HG03045 (cell line): ENCODE measurements around the gene NR4A1.

Experiments
- ATAC-seq: cut with Tn5 transposase; IDR thresholded peaks from one replicate; pipeline ENCODE4 v1.9.1; 2021; ENCODE audit warnings: mild to moderate bottlenecking, moderate library complexity; ENCODE audit not compliant: unreplicated experiment

Gene NR4A1

DNA sequence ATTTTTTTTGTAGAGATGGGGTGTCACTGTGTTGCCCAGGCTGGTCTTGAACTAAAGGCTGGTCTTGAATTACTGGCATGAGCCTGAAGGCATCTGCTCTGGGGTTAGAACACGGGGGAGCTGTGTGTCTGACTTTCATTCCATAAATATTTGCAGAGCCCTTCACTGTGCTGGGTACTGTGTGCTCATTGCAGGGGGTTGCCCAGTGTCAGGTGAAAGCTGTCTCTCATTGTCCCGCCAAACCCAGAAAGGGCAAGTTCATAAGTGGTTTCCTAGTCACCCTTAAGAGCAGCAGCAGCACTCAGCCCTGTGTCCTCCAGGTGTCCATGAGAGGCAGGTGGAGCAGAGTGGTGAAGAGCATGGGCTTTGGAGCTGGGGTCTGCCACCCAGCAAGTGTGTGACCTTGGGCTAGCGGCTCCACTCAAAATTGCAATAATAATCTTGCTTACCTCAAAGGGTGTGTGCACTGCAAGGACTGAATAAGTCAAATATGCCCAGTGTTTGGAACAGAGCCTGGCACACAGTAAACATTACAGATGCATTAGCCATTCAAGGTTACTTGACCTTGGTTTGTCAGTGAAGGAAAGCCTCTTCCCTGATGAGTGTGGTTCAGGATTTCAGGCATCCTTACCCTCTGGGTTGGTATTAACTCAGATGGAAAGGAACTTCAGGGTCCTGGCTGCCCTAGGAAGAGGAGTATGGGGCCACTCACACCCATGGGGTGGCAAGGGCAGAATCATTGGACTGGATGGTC, 23.9 kb downstream of the NR4A1 start:
- ATAC-seq = no peak

DNA sequence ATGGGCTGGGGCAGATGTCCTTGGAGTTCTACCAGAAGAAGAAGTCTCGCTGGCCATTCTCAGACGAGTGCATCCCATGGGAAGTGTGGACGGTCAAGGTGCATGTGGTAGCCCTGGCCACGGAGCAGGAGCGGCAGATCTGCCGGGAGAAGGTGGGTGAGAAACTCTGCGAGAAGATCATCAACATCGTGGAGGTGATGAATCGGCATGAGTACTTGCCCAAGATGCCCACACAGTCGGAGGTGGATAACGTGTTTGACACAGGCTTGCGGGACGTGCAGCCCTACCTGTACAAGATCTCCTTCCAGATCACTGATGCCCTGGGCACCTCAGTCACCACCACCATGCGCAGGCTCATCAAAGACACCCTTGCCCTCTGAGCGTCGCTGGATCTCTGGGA, 25.6 kb downstream of the NR4A1 start:
- no peak for ATAC-seq

DNA sequence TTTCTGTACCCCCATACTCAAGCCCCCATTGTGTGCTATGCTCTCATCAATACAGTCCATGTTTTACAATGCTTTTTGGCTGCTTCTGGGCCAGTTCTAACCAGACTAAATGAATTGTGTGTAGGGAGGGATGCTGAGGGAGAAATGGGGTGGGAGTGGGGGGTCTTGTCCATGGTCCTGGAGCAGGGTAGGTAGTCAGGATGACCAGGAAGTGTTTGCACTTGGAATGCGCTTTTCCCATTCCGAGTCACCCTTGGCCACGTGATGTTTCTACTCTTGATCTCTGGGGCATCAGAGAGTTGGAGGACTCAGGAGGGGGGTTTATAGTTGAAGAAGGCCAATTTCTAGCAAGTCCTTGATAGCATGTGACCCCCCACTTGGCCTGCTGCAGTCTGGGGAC, 27.0 kb downstream of the NR4A1 start:
- no peak for ATAC-seq

DNA sequence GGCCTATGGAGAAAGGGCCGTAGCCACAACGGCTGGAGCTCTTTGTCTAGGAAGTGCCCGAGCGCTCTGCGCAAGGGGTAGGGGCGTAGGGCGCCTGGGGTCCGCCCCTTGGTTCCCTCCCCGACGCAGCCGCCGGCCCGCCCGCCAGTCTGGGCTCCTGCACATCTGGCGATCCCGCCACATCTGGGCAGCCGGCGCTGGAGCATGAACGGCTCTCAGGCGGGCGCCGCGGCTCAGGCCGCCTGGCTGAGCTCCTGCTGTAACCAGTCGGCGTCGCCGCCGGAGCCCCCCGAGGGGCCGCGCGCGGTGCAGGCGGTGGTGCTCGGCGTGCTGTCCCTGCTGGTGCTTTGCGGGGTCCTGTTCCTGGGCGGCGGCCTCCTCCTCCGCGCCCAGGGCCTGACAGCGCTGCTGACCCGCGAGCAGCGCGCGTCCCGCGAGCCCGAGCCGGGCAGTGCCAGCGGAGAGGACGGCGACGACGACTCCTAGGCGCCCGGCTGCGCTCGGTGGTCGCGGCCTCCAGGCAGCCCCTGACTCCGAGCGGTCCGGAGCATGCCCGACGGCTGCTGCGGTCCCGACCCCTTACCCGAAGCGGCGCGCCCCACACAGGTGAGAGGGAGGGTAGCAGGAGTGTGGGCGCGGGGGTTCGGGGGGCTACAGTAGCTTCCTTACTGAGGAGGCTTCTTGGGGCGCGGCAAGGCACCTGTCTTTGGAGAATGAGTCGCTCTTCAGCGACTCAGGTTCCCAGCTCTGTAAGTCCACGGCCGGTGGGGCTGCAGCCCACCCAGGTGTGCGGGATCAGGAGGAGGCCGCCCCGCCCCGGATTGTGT, 28.5 kb downstream of the NR4A1 start, which contains the start of gene SMIM41:
Gene SMIM41, plus strand, starts transcription at position 129 of the 827 bp plus-strand sequence. Its CDS starts 76 bp downstream, at position 205.
- no peak for ATAC-seq

DNA sequence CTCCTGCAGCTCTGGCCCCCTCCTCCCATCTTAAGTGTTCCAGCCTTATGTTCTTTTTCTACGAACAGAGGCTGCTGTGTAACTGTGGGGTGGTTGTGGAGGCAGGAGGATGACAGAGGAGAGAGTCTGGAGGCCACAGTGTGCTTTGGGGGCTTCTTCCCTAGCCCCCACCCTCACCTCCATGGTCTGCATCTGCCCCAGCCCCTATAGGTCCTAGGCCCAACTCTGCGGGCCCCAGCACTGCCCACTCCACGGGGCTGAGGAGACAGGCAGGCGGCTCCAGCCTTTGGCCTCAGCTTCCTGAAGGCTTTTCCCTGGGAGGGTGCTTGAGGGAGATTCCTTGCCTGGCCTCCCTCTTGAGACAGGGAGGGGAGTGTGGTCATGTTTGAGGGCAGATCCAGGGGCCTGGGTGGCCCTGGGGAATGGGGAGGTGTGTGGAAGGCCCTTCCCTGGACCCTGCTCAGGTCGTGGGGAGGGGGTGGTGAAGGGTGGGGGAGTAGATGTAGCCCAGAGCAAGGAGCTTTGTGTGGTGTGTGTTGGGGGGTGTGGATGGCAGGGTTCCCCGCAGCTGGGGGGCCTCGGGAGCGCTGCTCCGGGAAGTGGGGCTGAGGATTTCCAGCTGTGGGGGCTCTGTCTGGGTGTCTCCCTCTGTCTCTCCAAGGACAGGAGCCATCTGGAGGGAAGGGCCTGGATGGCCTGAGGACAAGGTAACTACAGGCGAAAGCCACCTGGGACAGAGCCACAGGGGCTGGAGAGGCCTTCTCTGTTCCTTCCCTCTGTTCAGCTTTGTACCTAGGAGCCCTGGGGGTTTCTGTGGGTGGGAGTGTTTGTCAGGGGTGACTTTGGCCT, 29.4 kb downstream of the NR4A1 start:
- ATAC-seq = no peak

DNA sequence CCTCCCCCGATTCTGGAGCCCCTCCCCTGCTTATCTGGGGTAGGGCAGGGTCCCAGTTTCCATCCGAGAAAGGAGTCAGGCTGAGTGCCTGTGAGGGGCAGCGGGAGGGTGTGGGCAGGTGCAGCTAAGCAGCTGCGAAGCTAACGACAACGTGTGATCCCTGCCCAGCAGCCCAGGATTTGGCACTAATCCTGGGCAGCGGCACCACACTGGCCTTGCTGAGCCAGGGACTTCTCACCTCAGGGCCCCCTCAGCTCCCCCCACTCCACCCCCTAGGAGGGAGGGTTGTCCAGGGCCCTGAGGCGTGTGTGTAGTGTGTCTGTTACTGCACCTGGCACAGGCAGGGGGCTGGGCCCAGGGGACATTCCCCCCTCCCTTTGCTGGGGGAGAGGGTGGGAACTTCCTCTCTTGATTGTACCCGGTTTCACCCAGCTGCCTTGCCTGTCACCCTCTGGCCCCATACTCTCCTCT, 30.1 kb downstream of the NR4A1 start:
- no peak for ATAC-seq

DNA sequence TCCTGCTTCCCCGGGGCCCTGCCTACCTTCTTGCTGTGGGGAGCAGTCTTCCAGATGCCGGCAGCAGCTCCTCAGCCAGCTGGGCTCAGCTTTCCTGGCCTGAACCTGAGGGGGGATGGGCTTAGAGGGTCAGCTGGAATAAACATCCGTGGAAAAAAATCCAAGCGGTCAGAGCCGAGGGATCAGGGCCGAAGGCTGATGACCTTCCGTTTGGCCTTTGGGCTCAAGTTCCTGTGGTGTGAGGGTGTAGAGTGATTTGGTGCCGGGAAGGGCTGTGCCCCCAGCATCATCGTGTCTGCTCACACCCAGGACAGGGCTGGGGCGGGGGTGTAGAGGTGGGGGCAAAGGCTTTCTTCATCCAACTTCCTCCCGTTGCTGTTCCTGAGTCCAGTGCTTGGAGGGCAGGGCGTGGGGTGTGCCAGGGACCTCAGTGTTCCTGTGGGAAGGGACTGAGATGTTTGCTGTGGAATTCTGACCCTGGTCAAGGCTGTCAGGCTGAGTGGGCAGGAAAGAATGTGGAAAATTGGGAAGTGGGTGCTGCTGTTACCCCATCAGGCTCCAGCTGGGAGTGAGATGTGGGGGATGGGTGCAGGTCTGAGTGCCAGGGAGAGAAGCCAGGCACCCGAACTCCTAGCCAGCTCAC, 30.9 kb downstream of the NR4A1 start:
- ATAC-seq = no peak

DNA sequence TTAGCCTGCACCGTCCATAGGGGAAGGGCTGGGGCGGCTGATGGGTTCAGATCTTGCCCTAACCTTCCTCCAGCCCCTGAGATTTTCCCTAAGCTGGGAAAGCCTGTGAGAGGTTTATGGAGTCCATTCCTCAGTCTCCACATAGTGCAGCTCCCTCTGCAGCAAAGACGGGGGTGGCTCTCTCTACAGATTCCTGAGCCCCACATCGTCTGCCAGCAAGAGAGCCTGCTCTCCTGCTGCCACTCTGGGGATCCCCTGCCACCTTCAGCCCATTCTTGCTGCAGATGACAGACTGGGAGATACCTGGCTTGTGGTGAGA, 31.4 kb downstream of the NR4A1 start:
- ATAC-seq = no peak

DNA sequence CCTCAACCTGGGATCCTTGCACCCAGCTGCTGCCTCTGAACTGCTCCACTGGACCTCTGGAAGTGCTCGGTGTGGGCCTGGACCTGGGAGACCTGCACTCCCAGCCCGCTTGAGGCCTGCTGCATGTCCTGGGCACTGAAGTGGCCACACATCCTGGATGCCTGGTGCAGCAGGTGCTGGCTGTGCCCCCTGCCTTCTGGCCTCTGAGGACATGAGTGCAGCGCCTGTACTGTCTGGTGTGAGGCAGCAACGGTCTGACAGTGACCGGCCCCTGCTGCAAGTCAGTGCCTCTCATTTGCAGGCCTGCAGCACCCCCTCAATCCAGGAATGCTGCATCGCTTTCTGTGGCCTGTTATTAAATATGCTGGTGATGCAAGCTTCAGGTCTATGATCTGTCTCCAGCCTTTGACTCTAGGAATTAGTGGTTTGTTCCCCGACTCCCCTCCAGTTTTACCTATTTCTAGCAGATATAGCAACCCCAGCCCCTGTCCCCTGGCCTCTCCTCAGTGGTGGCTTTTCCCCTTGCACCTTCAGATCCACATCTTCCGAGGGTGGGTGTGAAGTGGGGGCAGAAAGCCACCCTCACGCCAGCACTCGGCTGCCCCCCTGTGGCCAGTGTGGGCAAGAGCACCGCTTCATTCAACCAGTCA, 31.9 kb downstream of the NR4A1 start:
- no peak for ATAC-seq

DNA sequence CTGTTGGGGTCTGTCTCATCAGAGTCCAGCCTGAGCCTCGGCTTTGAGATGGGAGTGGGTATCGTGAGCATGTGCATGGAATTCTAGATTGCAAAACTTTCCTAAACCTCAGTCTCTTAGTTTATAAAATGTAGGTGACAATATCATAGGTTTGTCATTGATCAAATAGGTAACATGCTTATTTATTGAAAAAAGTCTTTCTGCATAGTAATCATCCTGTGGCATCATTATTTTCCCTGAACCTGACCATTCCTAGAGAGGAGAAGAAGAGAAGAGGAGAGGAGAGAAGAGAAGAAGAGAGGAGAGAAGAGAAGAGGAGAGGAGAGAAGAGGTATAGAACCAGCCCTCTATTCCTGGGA, 32.4 kb downstream of the NR4A1 start:
- ATAC-seq = no peak

DNA sequence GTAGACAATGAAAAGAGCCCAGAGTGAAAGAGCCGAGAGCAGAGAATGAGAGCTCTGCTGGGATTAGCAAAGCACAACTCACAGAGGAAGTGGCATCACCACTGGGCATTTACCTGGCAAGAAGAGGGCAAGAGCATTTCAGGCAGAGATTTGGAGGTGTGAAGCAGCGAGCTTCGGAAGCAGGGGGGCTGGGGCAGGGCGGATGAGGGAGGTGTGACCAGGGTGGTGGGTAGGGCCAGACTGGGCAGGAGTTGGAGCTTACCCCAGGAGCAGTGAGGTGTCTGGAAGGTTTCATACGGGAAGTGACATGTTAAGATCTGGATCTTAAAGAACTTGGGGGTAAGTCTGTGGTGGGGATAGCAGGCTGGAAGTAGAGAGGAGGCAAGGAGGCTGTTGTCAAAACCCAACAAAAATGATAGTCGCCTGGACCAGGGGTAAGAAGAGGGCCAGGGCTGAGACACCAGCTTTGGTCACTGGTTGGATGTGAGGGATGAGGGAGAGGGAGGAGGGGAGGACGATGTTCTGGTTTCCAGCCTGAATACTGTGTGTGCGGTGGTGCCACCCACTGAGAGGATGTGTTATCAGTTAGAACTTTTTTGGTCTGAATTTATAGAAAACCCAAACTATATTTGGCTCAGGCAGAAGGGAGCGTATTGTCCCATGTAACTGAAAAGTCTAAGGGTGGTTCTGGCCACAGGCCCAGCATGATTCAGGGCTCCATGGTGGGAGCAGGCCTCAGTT, 33.4 kb downstream of the NR4A1 start:
- no peak for ATAC-seq

DNA sequence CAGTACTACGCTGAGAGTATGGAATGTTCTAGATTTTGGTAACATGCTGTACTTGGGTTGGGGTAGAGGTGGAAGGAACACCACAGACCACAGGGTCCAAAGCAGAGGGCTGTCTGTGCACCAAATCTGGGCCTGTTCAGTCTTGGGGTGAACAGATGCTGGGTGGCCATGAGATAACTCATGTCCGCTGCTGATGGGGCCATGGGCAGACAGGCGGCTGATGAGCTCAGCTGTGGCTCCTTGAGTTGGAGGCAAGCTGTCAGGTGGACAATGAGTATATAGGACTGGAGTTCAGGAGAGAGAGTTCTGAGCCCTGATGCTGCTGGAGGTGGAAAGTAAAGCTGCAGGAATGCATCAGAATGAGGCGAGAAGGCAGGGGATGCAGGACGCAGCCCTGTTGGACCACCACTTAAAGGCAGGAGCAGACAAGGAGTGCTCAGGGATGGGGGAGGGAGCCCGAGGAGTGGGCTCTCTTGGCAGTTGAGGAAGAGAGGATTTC, 34.5 kb downstream of the NR4A1 start:
- no peak for ATAC-seq

DNA sequence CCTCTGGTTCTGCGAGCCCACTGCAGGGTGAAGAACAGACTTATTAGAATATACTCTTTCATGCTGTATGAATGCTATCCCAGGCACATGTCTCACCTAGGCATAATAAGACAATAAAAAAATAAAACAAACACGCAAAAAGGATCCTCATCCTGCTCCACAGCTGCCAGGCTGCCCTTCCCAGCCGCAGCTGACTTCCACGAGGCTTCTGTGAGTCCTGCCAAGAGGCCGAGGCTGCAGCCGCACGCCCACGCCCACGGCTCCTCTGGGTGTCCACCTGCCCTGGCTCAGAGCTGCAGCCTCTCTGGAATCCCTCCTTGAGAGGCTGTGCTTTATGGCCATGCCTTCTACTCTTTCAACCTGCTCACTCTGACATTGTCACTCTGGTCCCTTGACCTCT, 35.1 kb downstream of the NR4A1 start:
- ATAC-seq = no peak

DNA sequence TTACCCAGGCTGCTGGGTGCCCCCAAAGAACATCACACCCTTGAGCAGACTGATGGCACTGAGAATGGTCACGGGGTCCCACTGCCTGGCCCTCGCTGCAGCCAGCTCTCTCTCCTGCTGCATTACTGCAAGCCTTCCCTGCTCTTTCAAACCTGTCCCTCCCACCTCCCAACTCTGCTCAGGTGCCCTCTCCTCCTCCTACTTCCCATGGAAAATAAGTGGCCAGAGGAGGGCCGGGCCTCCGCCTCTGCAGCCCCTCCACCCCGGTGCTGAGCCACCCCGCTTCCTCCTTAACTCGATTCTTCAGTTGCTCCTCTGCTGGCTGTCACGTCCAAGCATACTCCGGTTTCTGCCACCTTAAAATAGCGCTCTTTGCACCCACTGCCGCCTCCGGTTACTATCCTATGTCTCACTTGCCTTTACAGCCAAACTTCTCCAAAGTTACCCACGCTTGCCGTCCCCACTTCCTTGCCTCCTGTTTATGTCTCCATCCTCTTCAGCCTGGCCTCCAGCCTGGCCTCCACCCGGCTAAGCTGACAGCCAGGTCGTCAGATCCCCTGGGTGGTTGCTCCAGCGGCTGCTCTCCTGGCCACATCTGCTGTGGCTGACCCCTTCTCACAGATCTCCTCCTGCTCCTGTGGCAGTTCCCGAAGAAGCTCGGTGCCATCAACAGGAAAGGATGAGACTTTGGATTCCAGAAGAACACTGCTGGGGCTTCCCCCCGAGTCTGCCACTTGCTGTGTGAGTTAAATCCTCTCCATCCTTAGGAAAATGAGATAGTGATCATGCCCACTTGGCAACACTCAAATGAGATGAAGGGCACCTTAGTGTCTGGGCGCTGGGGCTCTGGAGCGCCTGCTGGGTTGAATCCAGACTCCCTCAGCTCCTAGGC, 35.9 kb downstream of the NR4A1 start:
- no peak for ATAC-seq

DNA sequence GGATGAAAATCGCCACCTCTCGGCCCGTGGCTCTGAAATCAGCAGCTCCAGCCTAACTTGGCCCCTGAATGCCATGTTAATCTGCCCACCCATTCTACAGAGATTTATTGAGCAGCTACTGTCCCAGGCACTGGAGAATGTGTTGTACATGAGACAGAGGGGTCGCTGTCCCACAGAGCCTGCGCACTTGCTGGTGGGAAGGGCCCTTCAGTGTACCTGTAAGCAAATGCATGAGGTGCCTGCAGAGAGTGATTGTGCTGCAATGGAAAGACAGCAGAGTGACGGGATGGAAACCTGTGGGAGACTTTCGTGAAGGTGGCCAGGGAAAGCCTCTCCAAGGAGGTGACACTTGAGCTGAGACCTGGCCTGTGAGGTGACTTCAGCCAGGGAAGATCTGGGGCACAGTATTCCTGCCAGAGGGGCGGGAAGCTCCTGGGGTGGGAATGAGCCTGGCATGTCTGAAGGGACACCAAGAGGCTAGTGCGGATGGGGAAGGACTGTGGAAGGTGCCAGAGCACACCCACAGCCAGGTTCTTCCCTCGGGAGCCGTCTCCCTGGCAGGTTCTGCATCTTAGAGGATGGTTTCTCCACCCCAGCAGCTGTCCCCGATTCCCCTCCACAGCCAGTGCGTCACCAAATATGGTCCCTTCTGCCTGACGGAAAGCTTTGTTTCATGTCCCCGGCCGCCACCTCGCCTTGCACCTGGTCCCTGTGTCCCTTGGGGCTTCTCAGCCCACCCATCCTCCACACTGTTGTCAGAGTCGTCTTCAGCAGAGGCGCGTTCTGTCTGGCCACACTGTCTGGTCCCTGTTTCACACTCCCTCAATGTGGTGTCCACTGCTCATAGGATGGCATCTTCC, 36.9 kb downstream of the NR4A1 start:
- no peak for ATAC-seq

DNA sequence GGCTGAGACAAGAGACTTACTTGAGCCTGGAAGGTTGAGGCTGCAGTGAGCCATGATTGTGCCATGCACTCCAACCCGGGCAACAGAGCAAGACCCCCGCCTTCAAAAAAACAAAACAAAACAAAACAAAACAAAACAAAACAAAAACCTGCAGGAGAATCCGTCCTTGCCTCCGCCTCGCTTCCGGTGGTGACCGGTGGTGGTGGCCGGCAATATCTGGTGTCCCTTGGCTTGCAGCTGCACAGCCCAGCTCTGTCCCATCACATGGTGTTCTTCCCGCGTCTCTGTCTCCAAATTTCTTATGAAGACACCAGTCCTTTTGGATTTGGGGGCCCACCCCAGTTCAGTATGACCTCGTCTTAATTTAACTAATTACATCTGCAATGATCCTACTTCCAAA, 38.2 kb downstream of the NR4A1 start:
- ATAC-seq = no peak

DNA sequence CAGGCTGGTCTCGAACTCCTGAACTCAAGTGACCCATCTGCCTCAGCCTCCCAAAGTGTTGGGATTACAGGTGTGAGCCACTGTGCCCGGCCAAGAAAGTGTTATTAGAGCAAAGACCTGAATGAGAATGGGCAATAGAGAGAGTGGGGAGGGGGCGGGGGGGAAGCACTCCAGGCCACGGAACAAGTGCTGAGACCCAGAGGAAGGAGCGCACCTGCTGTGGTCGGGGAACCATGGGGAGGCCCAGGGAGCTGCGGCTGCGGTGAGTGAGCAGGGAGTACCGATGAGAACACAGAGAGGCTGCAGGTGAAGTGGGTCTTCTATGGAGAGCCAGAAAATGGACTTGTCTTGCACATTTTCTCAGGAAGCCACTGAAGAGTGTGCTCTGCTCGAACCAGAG, 39.0 kb downstream of the NR4A1 start:
- ATAC-seq = no peak

DNA sequence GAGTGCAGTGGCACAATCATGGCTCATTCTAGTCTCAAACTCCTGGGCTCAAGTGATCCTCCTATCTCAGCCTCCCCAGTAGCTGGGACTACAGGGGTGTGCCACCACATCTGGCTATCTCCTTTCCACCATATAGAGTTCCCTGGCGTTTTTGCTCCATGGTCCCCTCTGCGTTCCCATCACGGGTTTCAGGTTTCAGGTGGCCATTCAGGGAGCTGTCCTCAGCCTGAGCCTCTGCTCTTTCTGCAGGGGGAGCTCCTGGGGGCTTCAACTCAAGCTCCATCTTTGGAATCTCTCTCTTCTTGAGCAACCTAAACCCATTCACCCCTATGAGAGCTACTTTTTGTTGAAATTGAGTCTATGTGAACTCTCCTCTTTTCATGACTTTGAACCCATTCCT, 39.8 kb downstream of the NR4A1 start:
- ATAC-seq = no peak
